Central memory CD8-positive, alpha-beta T cell (primary cell): ENCODE data around the gene DAD1.
"Not testable (repeated sequence)": the region's sequence is repeated elsewhere in the genome, so short reads cannot be mapped to it uniquely, and the experiment has no call there.

ENCODE experiments used
- ATAC-seq: fragments of 150-1000 bp; cut with Tn5 transposase; replicated peaks from 2 replicates; pipeline ENCODE4 v1.10.0; 2022; ENCODE audit warnings: mild to moderate bottlenecking, moderate FRiP score, moderate number of reproducible peaks; ENCODE audit not compliant: poor library complexity, severe bottlenecking; ENCODE audit errors: extremely low read depth
- DNase-seq, 2 donors: peaks; one replicate each; pipeline ENCODE4 v3.0.0; 2021; ENCODE audit warnings: low spot score in 2 of 2
- H3K27ac Mint-ChIP-seq: one replicate; pipeline ENCODE4 v1.8.0; 2022; ENCODE audit warnings: low read depth, mild to moderate bottlenecking, moderate library complexity, mixed read lengths
- H3K27me3 Mint-ChIP-seq: one replicate; pipeline ENCODE4 v1.8.0; 2022; ENCODE audit warnings: mixed read lengths
- H3K36me3 Mint-ChIP-seq: one replicate; pipeline ENCODE4 v1.8.0; 2022; ENCODE audit warnings: mild to moderate bottlenecking, moderate library complexity, mixed read lengths; ENCODE audit not compliant: insufficient read depth
- H3K4me1 Mint-ChIP-seq: one replicate; pipeline ENCODE4 v1.8.0; 2022; ENCODE audit warnings: mixed read lengths
- H3K4me3 Mint-ChIP-seq: one replicate; pipeline ENCODE4 v1.8.0; 2022; ENCODE audit warnings: mild to moderate bottlenecking, moderate library complexity, mixed read lengths
- H3K9me3 Mint-ChIP-seq: one replicate; pipeline ENCODE4 v1.8.0; 2022; ENCODE audit warnings: mixed read lengths

The DAD1 gene

GRCh38 chr14:22577334-22577908, 11.6 kb downstream of the DAD1 start:
- peaks cover 32% of the 10 kb centered on the region for H3K36me3 Mint-ChIP-seq

GRCh38 chr14:22573804-22574203, 15.2 kb downstream of the DAD1 start:
- no peak overlapping the region for H3K27ac Mint-ChIP-seq

More at GRCh38 chr14:22577334-22577908, 11.6 kb downstream of the DAD1 start:
- peaks cover 22% of the 10 kb centered on the region for H3K4me1 Mint-ChIP-seq
- H3K4me3 Mint-ChIP-seq = no peak overlapping the region
- ATAC-seq (no peak), DNase-seq (no peak)
- H3K27me3 Mint-ChIP-seq = no peaks in the 10 kb centered on the region
- H3K27ac Mint-ChIP-seq = peak overlapping the region; percentile 3
- H3K9me3 Mint-ChIP-seq = no peaks in the 10 kb centered on the region

GRCh38 chr14:22572562-22573058, 16.4 kb downstream of the DAD1 start:
- Mint-ChIP-seq H3K36me3 (peaks cover 40% of the 10 kb centered on the region), H3K4me3 (no peak overlapping the region), H3K27me3 (no peaks in the 10 kb centered on the region), H3K4me1 (peaks cover 25% of the 10 kb centered on the region), H3K27ac (no peak overlapping the region), H3K9me3 (no peaks in the 10 kb centered on the region)
- DNase-seq (no peak), ATAC-seq (no peak)

More at GRCh38 chr14:22573804-22574203, 15.2 kb downstream of the DAD1 start:
- Mint-ChIP-seq H3K27me3 (no peaks in the 10 kb centered on the region), H3K4me1 (peaks cover 18% of the 10 kb centered on the region), H3K9me3 (no peaks in the 10 kb centered on the region), H3K36me3 (peaks cover 39% of the 10 kb centered on the region), H3K4me3 (no peak overlapping the region)
- DNase-seq (no peak), ATAC-seq (no peak)

- DNase-seq (peak; percentile 64 to 93), ATAC-seq (peak; percentile 95)
- H3K36me3 Mint-ChIP-seq = peaks cover 39% of the 10 kb centered on the region
- no peaks in the 10 kb centered on the region for H3K9me3 Mint-ChIP-seq
- H3K27ac Mint-ChIP-seq = peak overlapping the region; percentile 91
- no peaks in the 10 kb centered on the region for H3K27me3 Mint-ChIP-seq
- peaks cover 39% of the 10 kb centered on the region for H3K4me1 Mint-ChIP-seq
- H3K4me3 Mint-ChIP-seq = peak overlapping the region; percentile 62
Observed at GRCh38 chr14:22570132-22570949, 18.7 kb downstream of the DAD1 start.

GRCh38 chr14:22569737-22570131, 19.3 kb downstream of the DAD1 start:
- Mint-ChIP-seq H3K9me3 (no peaks in the 10 kb centered on the region), H3K36me3 (peaks cover 36% of the 10 kb centered on the region), H3K27me3 (no peaks in the 10 kb centered on the region), H3K4me3 (peak overlapping the region; percentile 62), H3K4me1 (peaks cover 45% of the 10 kb centered on the region), H3K27ac (peak overlapping the region; percentile 91)
- ATAC-seq = no peak
- no peak for DNase-seq

- H3K4me3 Mint-ChIP-seq = peak overlapping the region; percentile 62
- DNase-seq = no peak
- no peaks in the 10 kb centered on the region for H3K9me3 Mint-ChIP-seq
- peaks cover 31% of the 10 kb centered on the region for H3K36me3 Mint-ChIP-seq
- peaks cover 51% of the 10 kb centered on the region for H3K4me1 Mint-ChIP-seq
- no peaks in the 10 kb centered on the region for H3K27me3 Mint-ChIP-seq
- peak overlapping the region; percentile 91 for H3K27ac Mint-ChIP-seq
- ATAC-seq = no peak
Observed at GRCh38 chr14:22569106-22569736, 19.8 kb downstream of the DAD1 start.

- peak overlapping the region; percentile 91 for H3K27ac Mint-ChIP-seq
Observed at GRCh38 chr14:22567437-22567836, 21.6 kb downstream of the DAD1 start.

GRCh38 chr14:22566845-22567244, 22.2 kb downstream of the DAD1 start:
- Mint-ChIP-seq H3K4me1 (peaks cover 67% of the 10 kb centered on the region), H3K4me3 (peak overlapping the region; percentile 62), H3K27me3 (no peaks in the 10 kb centered on the region), H3K9me3 (no peaks in the 10 kb centered on the region), H3K27ac (peak overlapping the region; percentile 91), H3K36me3 (peaks cover 20% of the 10 kb centered on the region)
- ATAC-seq (no peak), DNase-seq (no peak)

More at GRCh38 chr14:22567437-22567836, 21.6 kb downstream of the DAD1 start:
- Mint-ChIP-seq H3K4me3 (peak overlapping the region; percentile 62), H3K9me3 (no peaks in the 10 kb centered on the region), H3K4me1 (peaks cover 61% of the 10 kb centered on the region), H3K27me3 (no peaks in the 10 kb centered on the region), H3K36me3 (peaks cover 21% of the 10 kb centered on the region)
- ATAC-seq (no peak), DNase-seq (no peak)

GRCh38 chr14:22566266-22566665, 22.8 kb downstream of the DAD1 start:
- ATAC-seq, H3K27me3 Mint-ChIP-seq, H3K9me3 Mint-ChIP-seq, DNase-seq: not testable (repeated sequence)
- peak overlapping the region; percentile 91 for H3K27ac Mint-ChIP-seq
- peak overlapping the region; percentile 62 for H3K4me3 Mint-ChIP-seq
- peaks cover 72% of the 10 kb centered on the region for H3K4me1 Mint-ChIP-seq
- H3K36me3 Mint-ChIP-seq = peaks cover 24% of the 10 kb centered on the region

GRCh38 chr14:22565391-22565945, 23.6 kb downstream of the DAD1 start:
- Mint-ChIP-seq H3K9me3 (no peaks in the 10 kb centered on the region), H3K27ac (peak overlapping the region; percentile 91), H3K36me3 (peaks cover 20% of the 10 kb centered on the region), H3K4me1 (peaks cover 80% of the 10 kb centered on the region), H3K4me3 (peak overlapping the region; percentile 62), H3K27me3 (no peaks in the 10 kb centered on the region)
- ATAC-seq (no peak), DNase-seq (no peak)

- DNase-seq = no peak
- Mint-ChIP-seq H3K27me3 (no peaks in the 10 kb centered on the region), H3K27ac (peak overlapping the region; percentile 91), H3K36me3 (peaks cover 19% of the 10 kb centered on the region), H3K9me3 (no peaks in the 10 kb centered on the region), H3K4me1 (peaks cover 86% of the 10 kb centered on the region), H3K4me3 (peak overlapping the region; percentile 62)
- no peak for ATAC-seq
Observed at GRCh38 chr14:22564463-22564862, 24.6 kb downstream of the DAD1 start.

- no peak for DNase-seq
Observed at GRCh38 chr14:22563987-22564386, 25.0 kb downstream of the DAD1 start.

More at GRCh38 chr14:22563987-22564386, 25.0 kb downstream of the DAD1 start:
- Mint-ChIP-seq H3K4me1 (peaks cover 86% of the 10 kb centered on the region), H3K4me3 (peak overlapping the region; percentile 62), H3K9me3 (no peaks in the 10 kb centered on the region), H3K27me3 (no peaks in the 10 kb centered on the region), H3K27ac (peak overlapping the region; percentile 91), H3K36me3 (peaks cover 18% of the 10 kb centered on the region)
- ATAC-seq = no peak
